Measurements from ENCODE around the gene PCNT. TPM values are rescaled to one million over a fixed set of nuclear protein-coding genes. Genes with fewer than 3 reads are reported as not detected.

PCNT gene
- total and polyA plus RNA-seq, 9 of the 15 experiments (the other 6 are each of a cell fraction or from before 2014, with no cell fraction given): 9.1 to 53.5 (median 31.3) TPM

DNA sequence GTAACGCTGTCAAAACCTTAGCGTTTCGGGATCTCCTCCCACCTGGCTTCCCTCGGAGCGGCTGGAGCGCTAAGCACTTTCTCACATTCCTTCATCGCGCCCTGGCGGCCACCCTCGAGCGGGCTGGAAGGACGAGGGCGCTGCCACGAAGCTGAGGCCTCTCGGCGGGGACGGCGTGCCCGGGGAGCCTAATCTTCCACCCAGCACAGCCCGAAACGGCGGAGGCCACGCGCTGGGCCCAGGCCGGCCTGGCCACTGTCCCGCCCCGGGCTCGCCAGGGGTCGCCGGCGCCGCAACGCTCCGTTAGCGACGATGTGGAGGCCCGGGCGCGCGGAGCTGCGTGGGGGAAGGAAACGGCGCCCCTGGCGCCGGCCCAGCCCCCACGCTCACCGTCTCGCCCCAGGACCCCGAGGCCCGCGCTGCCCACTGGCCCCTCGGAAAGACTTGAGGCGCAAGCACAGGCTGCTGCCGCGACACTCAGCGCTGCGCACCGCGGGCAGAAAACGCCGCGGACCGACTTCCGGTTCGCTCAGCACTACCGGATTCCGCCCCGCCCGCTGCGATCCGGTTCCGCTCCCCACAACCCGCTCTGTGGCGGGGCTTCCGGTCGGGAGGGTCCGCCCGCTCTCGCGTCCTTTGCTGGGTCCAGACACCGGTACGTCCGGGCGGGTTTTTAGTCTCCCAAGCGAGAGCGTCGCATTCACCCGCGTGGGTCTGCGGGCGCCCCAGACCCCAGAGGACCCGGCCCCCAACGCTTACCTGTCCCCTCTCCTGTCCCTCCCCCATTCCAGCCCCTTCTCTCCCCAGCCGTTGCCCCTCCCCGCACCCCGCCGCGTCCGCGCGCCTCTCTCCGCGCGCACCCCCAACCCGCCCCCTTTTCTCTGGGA is 38.0 kb upstream of the PCNT start, which contains the start of gene YBEY (continued):
- TF ChIP-seq SMAD1 (IDR thresholded peaks at IDR 0.05; ENCODE audit: low read depth, low read length, partially characterized antibody) (no peak), ZNF75A (CRISPR knock-in tag; IDR thresholded peaks at IDR 0.05) (no peak), ZNF764 (CRISPR knock-in tag; IDR thresholded peaks at IDR 0.05; ENCODE audit: low read depth) (no peak), POLR2AphosphoS2 (IDR thresholded peaks at IDR 0.05; ENCODE audit: low read length) (peak; percentile 76; the same call in 1 of the 2 replicates), ZNF695 (CRISPR knock-in tag; IDR thresholded peaks at IDR 0.05) (no peak), HLTF (IDR thresholded peaks at IDR 0.05) (peak; percentile 64; the same call in 1 of the 2 replicates), MAZ (CRISPR knock-in tag; conservative IDR thresholded peaks at IDR 0.05 in 1 of 2, IDR thresholded peaks at IDR 0.05 in 1 of 2) (peak; percentile 99 to 100), SOX6 (IDR thresholded peaks at IDR 0.05) (peak; percentile 76)
- TF ChIP-seq, protein P1, sequence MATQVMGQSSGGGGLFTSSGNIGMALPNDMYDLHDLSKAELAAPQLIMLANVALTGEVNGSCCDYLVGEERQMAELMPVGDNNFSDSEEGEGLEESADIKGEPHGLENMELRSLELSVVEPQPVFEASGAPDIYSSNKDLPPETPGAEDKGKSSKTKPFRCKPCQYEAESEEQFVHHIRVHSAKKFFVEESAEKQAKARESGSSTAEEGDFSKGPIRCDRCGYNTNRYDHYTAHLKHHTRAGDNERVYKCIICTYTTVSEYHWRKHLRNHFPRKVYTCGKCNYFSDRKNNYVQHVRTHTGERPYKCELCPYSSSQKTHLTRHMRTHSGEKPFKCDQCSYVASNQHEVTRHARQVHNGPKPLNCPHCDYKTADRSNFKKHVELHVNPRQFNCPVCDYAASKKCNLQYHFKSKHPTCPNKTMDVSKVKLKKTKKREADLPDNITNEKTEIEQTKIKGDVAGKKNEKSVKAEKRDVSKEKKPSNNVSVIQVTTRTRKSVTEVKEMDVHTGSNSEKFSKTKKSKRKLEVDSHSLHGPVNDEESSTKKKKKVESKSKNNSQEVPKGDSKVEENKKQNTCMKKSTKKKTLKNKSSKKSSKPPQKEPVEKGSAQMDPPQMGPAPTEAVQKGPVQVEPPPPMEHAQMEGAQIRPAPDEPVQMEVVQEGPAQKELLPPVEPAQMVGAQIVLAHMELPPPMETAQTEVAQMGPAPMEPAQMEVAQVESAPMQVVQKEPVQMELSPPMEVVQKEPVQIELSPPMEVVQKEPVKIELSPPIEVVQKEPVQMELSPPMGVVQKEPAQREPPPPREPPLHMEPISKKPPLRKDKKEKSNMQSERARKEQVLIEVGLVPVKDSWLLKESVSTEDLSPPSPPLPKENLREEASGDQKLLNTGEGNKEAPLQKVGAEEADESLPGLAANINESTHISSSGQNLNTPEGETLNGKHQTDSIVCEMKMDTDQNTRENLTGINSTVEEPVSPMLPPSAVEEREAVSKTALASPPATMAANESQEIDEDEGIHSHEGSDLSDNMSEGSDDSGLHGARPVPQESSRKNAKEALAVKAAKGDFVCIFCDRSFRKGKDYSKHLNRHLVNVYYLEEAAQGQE (IDR thresholded peaks at IDR 0.05; ENCODE audit: borderline replicate concordance): 0 out of 2 replicates have a peak, but pooled peaks have one; percentile 16
- TF ChIP-seq, protein P1 (CRISPR knock-in tag; IDR thresholded peaks at IDR 0.05; ENCODE audit: low read depth): peak; percentile 70; the same call in 1 of the 2 replicates
- TF ChIP-seq, protein P2, sequence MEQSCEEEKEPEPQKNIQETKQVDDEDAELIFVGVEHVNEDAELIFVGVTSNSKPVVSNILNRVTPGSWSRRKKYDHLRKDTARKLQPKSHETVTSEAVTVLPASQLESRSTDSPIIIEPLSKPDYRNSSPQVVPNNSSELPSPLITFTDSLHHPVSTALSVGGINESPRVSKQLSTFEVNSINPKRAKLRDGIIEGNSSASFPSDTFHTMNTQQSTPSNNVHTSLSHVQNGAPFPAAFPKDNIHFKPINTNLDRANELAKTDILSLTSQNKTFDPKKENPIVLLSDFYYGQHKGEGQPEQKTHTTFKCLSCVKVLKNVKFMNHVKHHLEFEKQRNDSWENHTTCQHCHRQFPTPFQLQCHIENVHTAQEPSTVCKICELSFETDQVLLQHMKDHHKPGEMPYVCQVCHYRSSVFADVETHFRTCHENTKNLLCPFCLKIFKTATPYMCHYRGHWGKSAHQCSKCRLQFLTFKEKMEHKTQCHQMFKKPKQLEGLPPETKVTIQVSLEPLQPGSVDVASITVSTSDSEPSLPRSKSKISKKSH (CRISPR knock-in tag; IDR thresholded peaks at IDR 0.05): no peak
- TF ChIP-seq, protein P3, sequence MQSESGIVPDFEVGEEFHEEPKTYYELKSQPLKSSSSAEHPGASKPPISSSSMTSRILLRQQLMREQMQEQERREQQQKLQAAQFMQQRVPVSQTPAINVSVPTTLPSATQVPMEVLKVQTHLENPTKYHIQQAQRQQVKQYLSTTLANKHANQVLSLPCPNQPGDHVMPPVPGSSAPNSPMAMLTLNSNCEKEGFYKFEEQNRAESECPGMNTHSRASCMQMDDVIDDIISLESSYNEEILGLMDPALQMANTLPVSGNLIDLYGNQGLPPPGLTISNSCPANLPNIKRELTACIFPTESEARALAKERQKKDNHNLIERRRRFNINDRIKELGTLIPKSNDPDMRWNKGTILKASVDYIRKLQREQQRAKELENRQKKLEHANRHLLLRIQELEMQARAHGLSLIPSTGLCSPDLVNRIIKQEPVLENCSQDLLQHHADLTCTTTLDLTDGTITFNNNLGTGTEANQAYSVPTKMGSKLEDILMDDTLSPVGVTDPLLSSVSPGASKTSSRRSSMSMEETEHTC (IDR thresholded peaks at IDR 0.05): no peak
- TF ChIP-seq, protein P4, sequence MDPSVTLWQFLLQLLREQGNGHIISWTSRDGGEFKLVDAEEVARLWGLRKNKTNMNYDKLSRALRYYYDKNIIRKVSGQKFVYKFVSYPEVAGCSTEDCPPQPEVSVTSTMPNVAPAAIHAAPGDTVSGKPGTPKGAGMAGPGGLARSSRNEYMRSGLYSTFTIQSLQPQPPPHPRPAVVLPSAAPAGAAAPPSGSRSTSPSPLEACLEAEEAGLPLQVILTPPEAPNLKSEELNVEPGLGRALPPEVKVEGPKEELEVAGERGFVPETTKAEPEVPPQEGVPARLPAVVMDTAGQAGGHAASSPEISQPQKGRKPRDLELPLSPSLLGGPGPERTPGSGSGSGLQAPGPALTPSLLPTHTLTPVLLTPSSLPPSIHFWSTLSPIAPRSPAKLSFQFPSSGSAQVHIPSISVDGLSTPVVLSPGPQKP (CRISPR knock-in tag; IDR thresholded peaks at IDR 0.05): no peak
